ENCODE data around the gene ZFYVE1.
"Not testable (repeated sequence)": the region's sequence is repeated elsewhere in the genome, so short reads cannot be mapped to it uniquely, and the experiment has no call there.

ZFYVE1 gene

GRCh38 chr14:72961016-72961415, 65.9 kb downstream of the ZFYVE1 start:
- not testable (repeated sequence) for DNase-seq (ENCODE audit: low spot score)

- DNase-seq (ENCODE audit: low spot score) = no peak
Observed at GRCh38 chr14:72958548-72958947, 68.4 kb downstream of the ZFYVE1 start.

GRCh38 chr14:72957213-72957612, 69.7 kb downstream of the ZFYVE1 start:
- DNase-seq (ENCODE audit: low spot score) = no peak

GRCh38 chr14:72956741-72957140, 70.2 kb downstream of the ZFYVE1 start:
- DNase-seq (ENCODE audit: low spot score) = not testable (repeated sequence)

- no peak for DNase-seq (ENCODE audit: low spot score)
Observed at GRCh38 chr14:72952171-72952570, 74.7 kb downstream of the ZFYVE1 start.

- peak; percentile 60 for DNase-seq (ENCODE audit: low spot score)
Observed at GRCh38 chr14:72948481-72949138, 78.3 kb downstream of the ZFYVE1 start.

- no peak for DNase-seq (ENCODE audit: low spot score)
Observed at GRCh38 chr14:72947366-72948160, 79.3 kb downstream of the ZFYVE1 start.

- DNase-seq (ENCODE audit: low spot score) = no peak
Observed at GRCh38 chr14:72946491-72946890, 80.4 kb downstream of the ZFYVE1 start.

GRCh38 chr14:72945356-72946027, 81.4 kb downstream of the ZFYVE1 start:
- DNase-seq (ENCODE audit: low spot score) = no peak

- DNase-seq (ENCODE audit: low spot score) = no peak
Observed at GRCh38 chr14:72943876-72944430, 83.0 kb downstream of the ZFYVE1 start.

- no peak for DNase-seq (ENCODE audit: low spot score)
Observed at GRCh38 chr14:72942934-72943333, 84.0 kb downstream of the ZFYVE1 start.

- no peak for DNase-seq (ENCODE audit: low spot score)
Observed at GRCh38 chr14:72941286-72941985, 85.5 kb downstream of the ZFYVE1 start.

GRCh38 chr14:72939630-72940029, 87.3 kb downstream of the ZFYVE1 start:
- DNase-seq (ENCODE audit: low spot score) = no peak

- no peak for DNase-seq (ENCODE audit: low spot score)
Observed at GRCh38 chr14:72932893-72933292, 94.0 kb downstream of the ZFYVE1 start.

GRCh38 chr14:72929316-72930080, 97.4 kb downstream of the ZFYVE1 start:
- DNase-seq (ENCODE audit: low spot score) = no peak

- DNase-seq (ENCODE audit: low spot score) = no peak
Observed at GRCh38 chr14:72928872-72929271, 98.0 kb downstream of the ZFYVE1 start.

GRCh38 chr14:72926292-72927028, 100.4 kb downstream of the ZFYVE1 start, which contains the start of gene DCAF4:
Gene DCAF4, plus strand, starts transcription at chr14:72926464. Its CDS starts 11,515 bp downstream, at chr14:72937979.
- peak; percentile 98 for DNase-seq (ENCODE audit: low spot score)

GRCh38 chr14:72925815-72926291, 101.1 kb downstream of the ZFYVE1 start:
- DNase-seq (ENCODE audit: low spot score) = no peak

GRCh38 chr14:72925171-72925759, 101.6 kb downstream of the ZFYVE1 start:
- DNase-seq (ENCODE audit: low spot score) = no peak

- no peak for DNase-seq (ENCODE audit: low spot score)
Observed at GRCh38 chr14:72924337-72924736, 102.6 kb downstream of the ZFYVE1 start.
